ENCODE measurements around the gene CRIP3. TPM values are rescaled to one million over a fixed set of nuclear protein-coding genes. Genes with fewer than 3 reads are reported as not detected.
A peak's percentile ranks its signal among the peaks of the same experiment; 100 is the strongest.

The CRIP3 gene
- total and polyA plus RNA-seq, 2 of the 13 experiments (the other 11 are each of a cell fraction or from before 2014, with no cell fraction given) = 6.3 to 9.3 TPM

DNA sequence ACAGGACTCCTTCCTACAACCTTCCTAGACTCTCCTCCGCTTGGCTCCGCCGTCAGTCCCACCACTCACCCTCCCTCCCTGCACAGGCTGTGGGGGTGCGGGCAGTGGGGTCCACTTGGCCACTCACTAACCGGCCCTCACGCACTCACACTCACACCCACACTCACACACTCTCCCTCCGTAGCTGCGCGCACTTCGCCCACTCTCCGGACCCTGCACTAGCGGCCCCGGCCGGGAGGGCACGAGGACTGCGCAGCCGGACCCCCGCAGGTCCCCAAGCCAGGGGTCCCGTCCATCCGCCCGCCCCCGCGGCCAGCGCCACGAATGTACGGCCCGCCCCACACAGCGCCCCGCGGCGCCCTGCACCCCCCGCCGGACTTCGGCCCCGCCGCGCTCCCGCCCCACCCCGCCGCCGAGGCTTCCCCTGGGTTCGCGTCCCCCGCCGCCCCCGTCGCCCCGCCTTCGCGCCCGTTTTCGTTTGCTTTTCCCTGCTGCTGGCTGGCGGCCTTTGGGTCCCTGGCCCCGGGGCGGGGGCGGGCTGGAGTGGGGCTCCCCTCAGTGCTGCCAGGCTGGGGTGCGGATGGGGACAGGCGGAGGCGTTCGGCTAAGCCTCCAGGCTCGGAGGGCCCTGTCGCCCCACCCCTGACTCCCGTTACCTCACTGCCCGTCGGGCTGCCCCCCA is 33.6 kb downstream of the CRIP3 start (continued):
- no peak for TF ChIP-seq MIER2 (CRISPR knock-in tag; IDR thresholded peaks at IDR 0.05)
- TF ChIP-seq ZBTB20 (CRISPR knock-in tag; IDR thresholded peaks at IDR 0.05; ENCODE audit: borderline replicate concordance, low read depth) = peak; percentile 47; the same call in 1 of the 2 replicates
- TF ChIP-seq SP4 (CRISPR knock-in tag; IDR thresholded peaks at IDR 0.05) = no peak; the same call in 1 of the 2 replicates
- peak; percentile 62; the same call in 1 of the 2 replicates for TF ChIP-seq ZNF768 (CRISPR knock-in tag; IDR thresholded peaks at IDR 0.05)
- no peak for TF ChIP-seq JUNB (CRISPR knock-in tag; IDR thresholded peaks at IDR 0.05; ENCODE audit: borderline replicate concordance)
- TF ChIP-seq, protein P1, sequence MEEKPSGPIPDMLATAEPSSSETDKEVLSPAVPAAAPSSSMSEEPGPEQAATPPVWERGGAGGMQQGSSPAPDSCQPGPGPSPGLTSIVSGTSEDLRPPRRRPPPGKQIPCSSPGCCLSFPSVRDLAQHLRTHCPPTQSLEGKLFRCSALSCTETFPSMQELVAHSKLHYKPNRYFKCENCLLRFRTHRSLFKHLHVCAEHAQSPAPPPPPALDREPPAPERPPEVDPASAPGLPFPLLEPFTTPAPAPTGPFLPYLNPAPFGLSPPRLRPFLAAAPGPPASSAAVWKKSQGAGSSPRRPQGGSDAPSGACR (CRISPR knock-in tag; IDR thresholded peaks at IDR 0.05) = peak; percentile 84; the same call in 1 of the 2 replicates
- TF ChIP-seq, protein P2, sequence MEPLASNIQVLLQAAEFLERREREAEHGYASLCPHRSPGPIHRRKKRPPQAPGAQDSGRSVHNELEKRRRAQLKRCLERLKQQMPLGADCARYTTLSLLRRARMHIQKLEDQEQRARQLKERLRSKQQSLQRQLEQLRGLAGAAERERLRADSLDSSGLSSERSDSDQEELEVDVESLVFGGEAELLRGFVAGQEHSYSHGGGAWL (CRISPR knock-in tag; IDR thresholded peaks at IDR 0.05) = 0 out of 2 replicates have a peak, but pooled peaks have one; percentile 52
- TF ChIP-seq YEATS2 (CRISPR knock-in tag; IDR thresholded peaks at IDR 0.05; ENCODE audit: borderline replicate concordance) = no peak
- TF ChIP-seq MED13 (CRISPR knock-in tag; IDR thresholded peaks at IDR 0.05) = peak; percentile 48; the same call in 1 of the 2 replicates
- TF ChIP-seq ZNF337 (CRISPR knock-in tag; IDR thresholded peaks at IDR 0.05; ENCODE audit: borderline replicate concordance, low read depth) = 0 out of 2 replicates have a peak, but pooled peaks have one; percentile 62
- TF ChIP-seq PAWR (CRISPR knock-in tag; IDR thresholded peaks at IDR 0.05; ENCODE audit: borderline replicate concordance) = peak; percentile 90; the same call in 1 of the 2 replicates
- TF ChIP-seq MLLT10 (CRISPR knock-in tag; IDR thresholded peaks at IDR 0.05) = no peak
- TF ChIP-seq, protein P3, sequence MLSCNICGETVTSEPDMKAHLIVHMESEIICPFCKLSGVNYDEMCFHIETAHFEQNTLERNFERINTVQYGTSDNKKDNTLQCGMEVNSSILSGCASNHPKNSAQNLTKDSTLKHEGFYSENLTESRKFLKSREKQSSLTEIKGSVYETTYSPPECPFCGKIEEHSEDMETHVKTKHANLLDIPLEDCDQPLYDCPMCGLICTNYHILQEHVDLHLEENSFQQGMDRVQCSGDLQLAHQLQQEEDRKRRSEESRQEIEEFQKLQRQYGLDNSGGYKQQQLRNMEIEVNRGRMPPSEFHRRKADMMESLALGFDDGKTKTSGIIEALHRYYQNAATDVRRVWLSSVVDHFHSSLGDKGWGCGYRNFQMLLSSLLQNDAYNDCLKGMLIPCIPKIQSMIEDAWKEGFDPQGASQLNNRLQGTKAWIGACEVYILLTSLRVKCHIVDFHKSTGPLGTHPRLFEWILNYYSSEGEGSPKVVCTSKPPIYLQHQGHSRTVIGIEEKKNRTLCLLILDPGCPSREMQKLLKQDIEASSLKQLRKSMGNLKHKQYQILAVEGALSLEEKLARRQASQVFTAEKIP (CRISPR knock-in tag; IDR thresholded peaks at IDR 0.05; ENCODE audit: borderline replicate concordance) = no peak
- peak; percentile 30 for TF ChIP-seq HNRNPH1 (optimal IDR thresholded peaks at IDR 0.05; ENCODE audit: low read depth, low read length)
- TF ChIP-seq KDM4B (CRISPR knock-in tag; IDR thresholded peaks at IDR 0.05) = peak; percentile 67; the same call in 1 of the 2 replicates
- peak; percentile 64 for TF ChIP-seq KMT2A (CRISPR knock-in tag; IDR thresholded peaks at IDR 0.05)
- peak; percentile 80; the same call in 1 of the 2 replicates for TF ChIP-seq MAZ (IDR thresholded peaks at IDR 0.05; ENCODE audit: borderline replicate concordance, low read depth, low read length)
- TF ChIP-seq MAZ (CRISPR knock-in tag; IDR thresholded peaks at IDR 0.05; ENCODE audit: low read depth) = peak; percentile 92
- TF ChIP-seq, protein P4, sequence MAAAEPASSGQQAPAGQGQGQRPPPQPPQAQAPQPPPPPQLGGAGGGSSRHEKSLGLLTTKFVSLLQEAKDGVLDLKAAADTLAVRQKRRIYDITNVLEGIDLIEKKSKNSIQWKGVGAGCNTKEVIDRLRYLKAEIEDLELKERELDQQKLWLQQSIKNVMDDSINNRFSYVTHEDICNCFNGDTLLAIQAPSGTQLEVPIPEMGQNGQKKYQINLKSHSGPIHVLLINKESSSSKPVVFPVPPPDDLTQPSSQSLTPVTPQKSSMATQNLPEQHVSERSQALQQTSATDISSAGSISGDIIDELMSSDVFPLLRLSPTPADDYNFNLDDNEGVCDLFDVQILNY (CRISPR knock-in tag; conservative IDR thresholded peaks at IDR 0.05) = peak; percentile 63
- TF ChIP-seq, protein P5, sequence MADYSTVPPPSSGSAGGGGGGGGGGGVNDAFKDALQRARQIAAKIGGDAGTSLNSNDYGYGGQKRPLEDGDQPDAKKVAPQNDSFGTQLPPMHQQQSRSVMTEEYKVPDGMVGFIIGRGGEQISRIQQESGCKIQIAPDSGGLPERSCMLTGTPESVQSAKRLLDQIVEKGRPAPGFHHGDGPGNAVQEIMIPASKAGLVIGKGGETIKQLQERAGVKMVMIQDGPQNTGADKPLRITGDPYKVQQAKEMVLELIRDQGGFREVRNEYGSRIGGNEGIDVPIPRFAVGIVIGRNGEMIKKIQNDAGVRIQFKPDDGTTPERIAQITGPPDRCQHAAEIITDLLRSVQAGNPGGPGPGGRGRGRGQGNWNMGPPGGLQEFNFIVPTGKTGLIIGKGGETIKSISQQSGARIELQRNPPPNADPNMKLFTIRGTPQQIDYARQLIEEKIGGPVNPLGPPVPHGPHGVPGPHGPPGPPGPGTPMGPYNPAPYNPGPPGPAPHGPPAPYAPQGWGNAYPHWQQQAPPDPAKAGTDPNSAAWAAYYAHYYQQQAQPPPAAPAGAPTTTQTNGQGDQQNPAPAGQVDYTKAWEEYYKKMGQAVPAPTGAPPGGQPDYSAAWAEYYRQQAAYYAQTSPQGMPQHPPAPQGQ (CRISPR knock-in tag; IDR thresholded peaks at IDR 0.05; ENCODE audit: borderline replicate concordance) = no peak
- TF ChIP-seq DPF2 (CRISPR knock-in tag; IDR thresholded peaks at IDR 0.05; ENCODE audit: borderline replicate concordance, low read depth) = peak; percentile 64; the same call in 1 of the 2 replicates
- no peak for TF ChIP-seq RBAK (CRISPR knock-in tag; IDR thresholded peaks at IDR 0.05)
- TF ChIP-seq FOXA1 (IDR thresholded peaks at IDR 0.05) = no peak
- 0 out of 2 replicates have a peak, but pooled peaks have one; percentile 8 for TF ChIP-seq FOXA1 (CRISPR knock-in tag; IDR thresholded peaks at IDR 0.05)
- no peak for TF ChIP-seq ZNF256 (CRISPR knock-in tag; conservative IDR thresholded peaks at IDR 0.05)
